ENCODE data around the gene LYST. TPM values are rescaled to one million over a fixed set of nuclear protein-coding genes. Genes with fewer than 3 reads are reported as not detected.

LYST gene
- total and polyA plus RNA-seq, 2 donors (not counting 3 experiments of a cell fraction or from before 2014, with no cell fraction given), result 3.1 to 9.6 TPM

GRCh38 chr1:235826102-235826854 is 40.4 kb downstream of the LYST start:
- Histone ChIP-seq H3K79me2 (ENCODE audit: control insufficient read depth, insufficient read depth, low read length) (no peaks in the 10 kb centered on the region), H3K9me1 (replicated peaks; ENCODE audit: control insufficient read depth, extremely low read depth, insufficient read depth, low read length) (no peaks in the 10 kb centered on the region), H2AFZ (ENCODE audit: low read depth, low read length) (no peak overlapping the region), H3K27ac (ENCODE audit: insufficient read depth, low read depth, low read length) (no peak overlapping the region), H3K9ac (replicated peaks; ENCODE audit: extremely low read depth, insufficient read depth, low read length) (no peak overlapping the region), H4K20me1 (replicated peaks; ENCODE audit: control insufficient read depth, extremely low read depth, insufficient read depth, low read length) (peaks cover 2% of the 10 kb centered on the region), H3K4me1 (ENCODE audit: control insufficient read depth, extremely low read depth, insufficient read depth, low read length) (no peaks in the 10 kb centered on the region), H3K9me3 (replicated peaks; ENCODE audit: control insufficient read depth, insufficient read depth, low read length) (no peaks in the 10 kb centered on the region), H3K36me3 (ENCODE audit: control insufficient read depth in 2 of 2, extremely low read depth in 1 of 2, insufficient read depth in 2 of 2, low read length in 2 of 2) (no peaks in the 10 kb centered on the region), H3K4me3 (replicated peaks in 1 of 3; ENCODE audit: insufficient read depth in 1 of 3, low read depth in 1 of 3, low read length in 3 of 3) (no peak overlapping the region), H3K27me3 (ENCODE audit: control insufficient read depth in 2 of 2, insufficient read depth in 2 of 2, low read length in 2 of 2) (no peaks in the 10 kb centered on the region), H3K4me2 (ENCODE audit: insufficient read depth, low read length) (no peak overlapping the region)
- dilution Hi-C loops (cut with MboI; ENCODE audit: extremely low pct_ligation_motif_present, low sequenced_read_pairs), result no loop called here
- DNase-seq (ENCODE audit: low read depth, low spot score), result no peak
- CTCF ChIA-PET, result interaction anchor here (1.4 kb wide), 1 partner anchor 146 kb away, joined by 3 read pairs; no protein-coding TSS in a partner anchor
- TF ChIP-seq JUN (IDR thresholded peaks at IDR 0.05; ENCODE audit: borderline replicate concordance, insufficient read depth, insufficient read length, low read depth), result no peak
- TF ChIP-seq, protein P1, sequence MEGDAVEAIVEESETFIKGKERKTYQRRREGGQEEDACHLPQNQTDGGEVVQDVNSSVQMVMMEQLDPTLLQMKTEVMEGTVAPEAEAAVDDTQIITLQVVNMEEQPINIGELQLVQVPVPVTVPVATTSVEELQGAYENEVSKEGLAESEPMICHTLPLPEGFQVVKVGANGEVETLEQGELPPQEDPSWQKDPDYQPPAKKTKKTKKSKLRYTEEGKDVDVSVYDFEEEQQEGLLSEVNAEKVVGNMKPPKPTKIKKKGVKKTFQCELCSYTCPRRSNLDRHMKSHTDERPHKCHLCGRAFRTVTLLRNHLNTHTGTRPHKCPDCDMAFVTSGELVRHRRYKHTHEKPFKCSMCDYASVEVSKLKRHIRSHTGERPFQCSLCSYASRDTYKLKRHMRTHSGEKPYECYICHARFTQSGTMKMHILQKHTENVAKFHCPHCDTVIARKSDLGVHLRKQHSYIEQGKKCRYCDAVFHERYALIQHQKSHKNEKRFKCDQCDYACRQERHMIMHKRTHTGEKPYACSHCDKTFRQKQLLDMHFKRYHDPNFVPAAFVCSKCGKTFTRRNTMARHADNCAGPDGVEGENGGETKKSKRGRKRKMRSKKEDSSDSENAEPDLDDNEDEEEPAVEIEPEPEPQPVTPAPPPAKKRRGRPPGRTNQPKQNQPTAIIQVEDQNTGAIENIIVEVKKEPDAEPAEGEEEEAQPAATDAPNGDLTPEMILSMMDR (IDR thresholded peaks at IDR 0.05; ENCODE audit: extremely low read depth in 1 of 2, insufficient read depth in 1 of 2, low read depth in 1 of 2, low read length in 2 of 2), result no peak
- no peak for TF ChIP-seq POLR2A (IDR thresholded peaks at IDR 0.05; ENCODE audit: low read depth, low read length)
- no peak for TF ChIP-seq EZH2 (IDR thresholded peaks at IDR 0.05; ENCODE audit: borderline replicate concordance, low read depth, low read length, severe bottlenecking)
- TF ChIP-seq MYC (IDR thresholded peaks at IDR 0.05; ENCODE audit: low read depth, low read length), result no peak
- TF ChIP-seq POLR2AphosphoS5 (IDR thresholded peaks at IDR 0.05; ENCODE audit: insufficient read depth, low read depth, low read length), result no peak
- no peak for TF ChIP-seq GATA2 (IDR thresholded peaks at IDR 0.05; ENCODE audit: insufficient read depth, insufficient read length, low read depth, low read length)
- TF ChIP-seq, protein P2, sequence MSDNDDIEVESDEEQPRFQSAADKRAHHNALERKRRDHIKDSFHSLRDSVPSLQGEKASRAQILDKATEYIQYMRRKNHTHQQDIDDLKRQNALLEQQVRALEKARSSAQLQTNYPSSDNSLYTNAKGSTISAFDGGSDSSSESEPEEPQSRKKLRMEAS (IDR thresholded peaks at IDR 0.05; ENCODE audit: insufficient read depth, insufficient read length), result no peak
- TF ChIP-seq FOS (IDR thresholded peaks at IDR 0.05; ENCODE audit: borderline replicate concordance, insufficient read depth, low read length), result no peak
- intact Hi-C loops (cut with micrococcal nuclease), result no loop called here
- no TSS peak for BruUV-seq (replicated peaks)
- FAIRE-seq, result no peak
- POLR2A ChIA-PET, result no interaction called here
